Measurements from ENCODE around the gene KIAA2012. TPM values are rescaled to one million over a fixed set of nuclear protein-coding genes. Genes with fewer than 3 reads are reported as not detected.

The KIAA2012 gene
- not detected for total RNA-seq

DNA sequence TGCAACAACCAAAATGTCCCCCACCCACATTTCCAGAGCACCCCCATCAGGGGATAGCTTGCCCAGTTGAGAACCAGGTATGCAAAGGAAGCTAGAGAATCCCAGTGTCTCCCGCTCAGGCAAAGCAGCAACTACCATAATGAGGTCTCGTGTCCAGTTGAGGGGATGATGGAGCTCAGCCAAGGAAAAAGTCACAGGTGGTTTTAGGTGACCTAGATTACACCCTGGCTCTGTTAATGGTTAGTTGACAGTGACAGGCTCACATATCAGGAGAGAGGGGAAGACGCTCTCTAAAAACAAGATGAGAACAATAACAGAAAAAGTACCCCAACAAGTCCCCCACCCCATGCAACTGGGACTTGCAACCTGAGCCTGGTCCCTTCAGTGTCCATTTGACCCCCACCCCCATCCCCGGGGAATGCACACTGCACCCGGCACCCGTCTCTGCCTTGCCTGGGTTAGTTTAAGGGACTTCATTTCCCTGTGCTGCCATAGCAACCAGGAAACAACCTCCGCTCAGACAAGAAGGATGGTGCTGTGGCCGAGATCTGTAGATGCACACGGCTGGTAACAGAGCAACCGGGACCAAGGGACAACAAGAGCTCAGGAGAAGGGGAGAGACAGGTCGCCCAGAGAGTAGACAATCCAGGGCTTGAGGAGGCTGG, at the start of gene KIAA2012:
Gene KIAA2012 (plus strand): TSS at position 519 of the 665 bp plus-strand sequence. CDS start 373 bp downstream, outside the sequence.
- DNase-seq (ENCODE audit: low read depth in 2 of 3, low spot score in 2 of 3) = no peak

DNA sequence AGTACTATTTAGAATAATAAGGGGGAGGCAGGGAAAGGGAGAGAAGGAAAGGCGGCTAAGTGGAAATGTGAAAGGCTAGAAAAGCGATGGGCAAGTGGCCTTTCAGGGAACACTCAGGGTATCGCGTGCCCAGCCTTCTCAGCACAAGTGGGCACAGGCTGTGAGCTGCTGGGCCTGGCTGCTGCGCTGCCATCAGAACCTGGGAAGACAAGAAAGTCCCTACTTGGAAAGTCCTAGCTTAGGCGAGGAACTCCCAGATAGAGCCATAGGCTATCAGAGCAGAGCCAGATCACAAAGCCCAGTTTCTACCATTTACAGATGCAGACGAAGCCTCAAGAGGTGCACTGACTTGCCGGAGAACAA, 49.2 kb upstream of the KIAA2012 start:
- no peak for DNase-seq (ENCODE audit: low read depth in 2 of 3, low spot score in 2 of 3)

DNA sequence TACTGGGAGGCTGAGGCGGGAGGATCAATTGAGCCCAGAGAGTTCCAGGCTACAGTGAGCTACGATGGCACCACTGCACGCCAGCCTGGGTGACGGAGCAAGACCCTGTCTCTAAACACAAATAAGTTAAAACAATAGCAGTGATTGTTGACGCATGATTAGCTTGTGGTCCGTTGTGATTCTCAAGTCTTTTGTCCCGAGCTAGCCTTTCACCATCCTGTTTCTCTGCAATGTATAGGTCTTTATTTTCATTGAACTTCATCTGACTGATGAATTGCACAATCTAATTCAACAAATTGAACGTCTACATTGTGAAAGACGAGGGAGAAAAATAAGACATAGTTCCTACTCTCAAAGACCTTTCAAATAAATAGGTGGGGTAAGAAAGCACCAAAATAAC, 48.2 kb upstream of the KIAA2012 start:
- no peak for DNase-seq (ENCODE audit: low read depth in 2 of 3, low spot score in 2 of 3)

- DNase-seq (ENCODE audit: low read depth in 2 of 3, low spot score in 2 of 3) = no peak
Measured at GRCh38 chr2:202025816-202026215, 47.2 kb upstream of the KIAA2012 start.

DNA sequence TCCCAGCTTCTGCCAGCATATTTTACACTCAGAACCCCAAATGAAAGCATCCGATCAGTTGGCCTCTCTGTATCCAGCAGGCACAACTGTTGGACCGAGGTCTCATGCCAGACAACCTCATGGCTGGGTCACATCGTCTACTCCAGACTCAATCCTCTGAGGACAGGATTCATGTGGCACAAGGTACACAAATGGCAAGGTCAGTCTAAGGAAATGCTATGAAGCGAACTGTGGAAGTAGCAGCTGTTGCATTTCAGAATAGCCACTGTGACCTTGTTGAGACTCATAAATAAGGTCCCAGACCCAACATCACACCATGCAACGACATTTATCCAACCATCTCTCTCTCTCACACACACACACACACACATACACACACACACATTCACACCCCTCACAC, 46.5 kb upstream of the KIAA2012 start:
- DNase-seq (ENCODE audit: low read depth in 2 of 3, low spot score in 2 of 3) = no peak

- no peak for DNase-seq (ENCODE audit: low read depth in 2 of 3, low spot score in 2 of 3)
Measured at GRCh38 chr2:202030691-202031090, 42.4 kb upstream of the KIAA2012 start.

DNA sequence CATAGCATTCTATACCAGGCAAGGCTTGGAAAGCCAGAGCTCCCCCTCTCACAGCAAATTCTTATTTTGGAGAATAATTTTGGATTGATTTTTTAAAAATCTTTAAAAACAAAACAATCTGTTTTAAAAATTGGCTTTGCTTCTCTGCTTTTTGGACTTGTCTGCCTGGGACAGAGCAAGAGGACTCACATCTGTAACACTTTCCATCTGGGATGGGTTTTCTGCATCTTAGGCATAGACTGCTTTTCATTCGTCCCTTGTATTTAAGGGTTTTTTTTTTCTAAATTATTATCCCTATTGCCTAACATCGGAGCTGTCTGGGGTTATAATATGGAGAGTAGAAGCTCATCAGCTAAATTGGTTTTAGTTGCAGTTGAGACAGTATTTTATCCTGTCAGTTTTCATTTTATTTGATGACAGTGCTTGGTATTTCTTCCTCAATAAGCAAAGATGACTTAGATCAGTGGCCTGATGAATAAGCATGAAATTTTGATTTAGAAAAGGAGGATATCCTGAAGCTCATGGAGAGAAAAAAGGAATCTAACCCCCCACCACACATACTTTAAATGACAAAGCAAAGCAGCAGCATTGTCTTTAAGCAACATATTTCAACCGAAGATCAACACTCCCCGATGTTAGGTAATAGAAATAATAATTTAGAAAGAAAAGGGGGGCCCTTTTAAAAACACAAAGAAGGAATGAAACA, 41.7 kb upstream of the KIAA2012 start:
- DNase-seq (ENCODE audit: low read depth in 2 of 3, low spot score in 2 of 3) = no peak

- peak; percentile 9 to 83 (median 69) for DNase-seq (ENCODE audit: low read depth in 2 of 3, low spot score in 2 of 3)
Measured at GRCh38 chr2:202032846-202033316, 40.2 kb upstream of the KIAA2012 start.

GRCh38 chr2:202033317-202034248, 39.5 kb upstream of the KIAA2012 start, which contains the start of gene FZD7:
TSS of gene FZD7 (plus strand) at chr2:202033855. CDS start at chr2:202034648, 793 bp downstream.
- DNase-seq (ENCODE audit: low read depth in 2 of 3, low spot score in 2 of 3) = peak; percentile 62 to 94 (median 91)

DNA sequence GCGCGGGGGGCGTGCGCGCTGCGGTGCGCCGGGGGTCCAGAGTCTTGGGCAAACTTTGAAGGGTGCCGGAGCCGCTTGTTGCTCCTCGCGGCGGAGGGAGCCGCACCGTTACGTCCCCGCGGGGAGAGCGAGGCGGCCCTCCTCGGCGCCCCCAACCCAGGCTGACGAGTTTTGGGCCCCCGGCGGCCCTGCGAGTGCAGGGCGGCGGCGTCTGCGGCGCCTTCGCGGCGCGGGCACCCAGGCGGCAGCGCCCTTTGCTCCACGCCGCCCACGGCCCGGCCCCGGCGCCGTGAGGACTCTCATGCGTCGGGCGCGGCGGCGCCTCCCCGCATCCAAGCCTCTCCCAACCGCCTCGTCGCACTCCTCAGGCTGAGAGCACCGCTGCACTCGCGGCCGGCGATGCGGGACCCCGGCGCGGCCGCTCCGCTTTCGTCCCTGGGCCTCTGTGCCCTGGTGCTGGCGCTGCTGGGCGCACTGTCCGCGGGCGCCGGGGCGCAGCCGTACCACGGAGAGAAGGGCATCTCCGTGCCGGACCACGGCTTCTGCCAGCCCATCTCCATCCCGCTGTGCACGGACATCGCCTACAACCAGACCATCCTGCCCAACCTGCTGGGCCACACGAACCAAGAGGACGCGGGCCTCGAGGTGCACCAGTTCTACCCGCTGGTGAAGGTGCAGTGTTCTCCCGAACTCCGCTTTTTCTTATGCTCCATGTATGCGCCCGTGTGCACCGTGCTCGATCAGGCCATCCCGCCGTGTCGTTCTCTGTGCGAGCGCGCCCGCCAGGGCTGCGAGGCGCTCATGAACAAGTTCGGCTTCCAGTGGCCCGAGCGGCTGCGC, 38.6 kb upstream of the KIAA2012 start:
- DNase-seq (ENCODE audit: low read depth in 2 of 3, low spot score in 2 of 3) = peak; percentile 13 to 43 (median 29)

DNA sequence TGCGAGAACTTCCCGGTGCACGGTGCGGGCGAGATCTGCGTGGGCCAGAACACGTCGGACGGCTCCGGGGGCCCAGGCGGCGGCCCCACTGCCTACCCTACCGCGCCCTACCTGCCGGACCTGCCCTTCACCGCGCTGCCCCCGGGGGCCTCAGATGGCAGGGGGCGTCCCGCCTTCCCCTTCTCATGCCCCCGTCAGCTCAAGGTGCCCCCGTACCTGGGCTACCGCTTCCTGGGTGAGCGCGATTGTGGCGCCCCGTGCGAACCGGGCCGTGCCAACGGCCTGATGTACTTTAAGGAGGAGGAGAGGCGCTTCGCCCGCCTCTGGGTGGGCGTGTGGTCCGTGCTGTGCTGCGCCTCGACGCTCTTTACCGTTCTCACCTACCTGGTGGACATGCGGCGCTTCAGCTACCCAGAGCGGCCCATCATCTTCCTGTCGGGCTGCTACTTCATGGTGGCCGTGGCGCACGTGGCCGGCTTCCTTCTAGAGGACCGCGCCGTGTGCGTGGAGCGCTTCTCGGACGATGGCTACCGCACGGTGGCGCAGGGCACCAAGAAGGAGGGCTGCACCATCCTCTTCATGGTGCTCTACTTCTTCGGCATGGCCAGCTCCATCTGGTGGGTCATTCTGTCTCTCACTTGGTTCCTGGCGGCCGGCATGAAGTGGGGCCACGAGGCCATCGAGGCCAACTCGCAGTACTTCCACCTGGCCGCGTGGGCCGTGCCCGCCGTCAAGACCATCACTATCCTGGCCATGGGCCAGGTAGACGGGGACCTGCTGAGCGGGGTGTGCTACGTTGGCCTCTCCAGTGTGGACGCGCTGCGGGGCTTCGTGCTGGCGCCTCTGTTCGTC, 37.7 kb upstream of the KIAA2012 start:
- peak; percentile 13 to 62 (median 54) for DNase-seq (ENCODE audit: low read depth in 2 of 3, low spot score in 2 of 3)

- DNase-seq (ENCODE audit: low read depth in 2 of 3, low spot score in 2 of 3) = no peak
Measured at GRCh38 chr2:202035941-202036372, 37.1 kb upstream of the KIAA2012 start.

DNA sequence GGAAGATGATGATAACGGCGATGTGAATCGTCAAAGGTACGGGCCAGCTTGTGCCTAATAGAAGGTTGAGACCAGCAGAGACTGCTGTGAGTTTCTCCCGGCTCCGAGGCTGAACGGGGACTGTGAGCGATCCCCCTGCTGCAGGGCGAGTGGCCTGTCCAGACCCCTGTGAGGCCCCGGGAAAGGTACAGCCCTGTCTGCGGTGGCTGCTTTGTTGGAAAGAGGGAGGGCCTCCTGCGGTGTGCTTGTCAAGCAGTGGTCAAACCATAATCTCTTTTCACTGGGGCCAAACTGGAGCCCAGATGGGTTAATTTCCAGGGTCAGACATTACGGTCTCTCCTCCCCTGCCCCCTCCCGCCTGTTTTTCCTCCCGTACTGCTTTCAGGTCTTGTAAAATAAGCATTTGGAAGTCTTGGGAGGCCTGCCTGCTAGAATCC, 36.4 kb upstream of the KIAA2012 start:
- no peak for DNase-seq (ENCODE audit: low read depth in 2 of 3, low spot score in 2 of 3)

DNA sequence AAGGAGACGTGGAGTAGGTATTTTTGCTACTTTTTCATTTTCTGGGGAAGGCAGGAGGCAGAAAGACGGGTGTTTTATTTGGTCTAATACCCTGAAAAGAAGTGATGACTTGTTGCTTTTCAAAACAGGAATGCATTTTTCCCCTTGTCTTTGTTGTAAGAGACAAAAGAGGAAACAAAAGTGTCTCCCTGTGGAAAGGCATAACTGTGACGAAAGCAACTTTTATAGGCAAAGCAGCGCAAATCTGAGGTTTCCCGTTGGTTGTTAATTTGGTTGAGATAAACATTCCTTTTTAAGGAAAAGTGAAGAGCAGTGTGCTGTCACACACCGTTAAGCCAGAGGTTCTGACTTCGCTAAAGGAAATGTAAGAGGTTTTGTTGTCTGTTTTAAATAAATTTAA, 36.0 kb upstream of the KIAA2012 start:
- no peak for DNase-seq (ENCODE audit: low read depth in 2 of 3, low spot score in 2 of 3)

- DNase-seq (ENCODE audit: low read depth in 2 of 3, low spot score in 2 of 3) = no peak
Measured at GRCh38 chr2:202038471-202039277, 34.4 kb upstream of the KIAA2012 start.

DNA sequence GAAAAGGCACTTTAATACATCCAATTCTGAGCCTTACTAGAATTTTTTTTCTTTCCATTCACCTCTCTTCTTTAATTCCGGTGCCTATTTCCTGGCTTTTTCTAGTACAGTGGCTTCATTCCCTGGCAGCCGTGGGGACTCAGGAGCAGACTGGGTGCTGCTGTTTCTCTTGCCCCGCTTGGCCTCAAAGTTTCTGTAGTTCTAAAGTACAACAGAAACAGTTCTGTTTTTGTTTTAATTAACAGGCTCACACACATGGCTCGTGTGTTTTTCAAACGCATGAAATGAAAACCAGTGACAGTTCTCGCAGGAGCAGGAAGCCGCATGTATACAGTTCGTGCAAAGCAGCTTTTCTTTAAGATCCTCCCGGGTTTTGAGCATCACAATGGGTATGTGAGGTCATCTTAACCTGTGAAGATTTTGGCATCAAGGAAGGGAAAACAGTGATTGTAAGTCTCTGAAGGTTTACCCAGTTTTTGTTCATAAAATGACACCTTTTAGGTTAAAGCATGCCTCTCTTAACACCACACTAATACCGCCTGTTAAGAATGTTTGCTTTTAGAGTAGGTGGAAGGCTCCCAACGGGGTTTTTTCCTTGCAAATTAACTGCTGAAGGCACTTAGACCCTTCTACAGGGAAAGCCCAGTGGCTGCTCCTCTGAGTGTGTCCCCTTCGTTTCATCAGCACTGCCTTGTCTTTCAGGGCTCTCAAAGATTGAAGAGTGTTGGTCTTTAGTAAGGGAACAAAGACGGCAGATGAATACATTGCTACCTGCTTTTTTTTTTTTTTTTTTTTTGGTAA, 33.6 kb upstream of the KIAA2012 start:
- DNase-seq (ENCODE audit: low read depth in 2 of 3, low spot score in 2 of 3) = no peak

DNA sequence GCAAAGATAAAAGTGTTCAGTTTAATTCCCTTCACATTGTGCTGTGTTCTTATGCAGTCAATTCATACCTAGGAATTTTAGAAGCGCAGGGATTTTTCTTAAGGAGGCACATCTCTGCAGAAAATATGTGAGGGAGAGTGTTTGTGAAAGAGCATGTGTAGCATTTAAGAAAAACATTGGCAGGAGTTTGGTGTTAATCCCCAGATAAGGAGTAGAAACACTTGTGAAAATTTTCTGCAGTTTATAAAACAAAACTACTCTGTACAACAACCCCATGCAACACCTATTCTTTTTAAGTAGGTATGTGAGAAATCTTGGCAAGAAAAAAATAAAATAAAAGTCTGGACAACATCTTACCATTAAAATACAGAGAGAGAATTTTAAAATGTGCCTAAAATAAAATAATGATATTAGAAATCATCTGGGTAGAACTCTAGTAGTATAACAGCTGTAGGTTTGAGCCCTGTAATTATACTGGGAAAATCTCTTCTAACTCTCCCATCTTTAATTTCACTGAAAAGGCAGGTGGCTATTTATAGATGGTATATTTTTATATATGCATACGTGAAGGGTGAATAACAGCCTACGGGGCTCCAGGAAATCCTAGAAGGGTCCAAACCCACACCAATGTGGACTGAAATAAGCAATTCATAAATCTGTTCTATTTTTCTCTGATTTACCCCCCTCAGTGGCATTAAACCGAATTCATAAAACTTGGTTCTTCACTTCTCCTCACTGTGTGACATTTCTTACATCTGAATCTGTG, 32.8 kb upstream of the KIAA2012 start:
- no peak for DNase-seq (ENCODE audit: low read depth in 2 of 3, low spot score in 2 of 3)
